Caco-2 (cell line): ENCODE measurements around the gene UST. TPM values are rescaled to one million over a fixed set of nuclear protein-coding genes. Genes with fewer than 3 reads are reported as not detected.
"Not testable (repeated sequence)": the region's sequence is repeated elsewhere in the genome, so short reads cannot be mapped to it uniquely, and the experiment has no call there.

ENCODE experiments used
- BruUV-seq: library from RNA; stranded (reverse); fragments of 400-500 nt; replicated peaks from 2 replicates; lab custom pipeline; 2021; lab: Mats Ljungman, UMichigan
- CTCF ChIA-PET: fragments of 300-600 bp; sonication (Branson Sonifier 250); formaldehyde crosslinking; loops from one replicate; lab custom pipeline; 2022; ENCODE audit warnings: antibody characterized with exemption; lab: Charles Lee
- POLR2A ChIA-PET: fragments of 300-600 bp; sonication (Branson Sonifier 250); formaldehyde crosslinking; loops from one replicate; lab custom pipeline; 2022; ENCODE audit warnings: antibody characterized with exemption; lab: Charles Lee
- DNase-seq, 2 experiments: peaks; one replicate each; pipeline versions ENCODE4 v3.0.0 to v3.0.0-alpha.2; 2020 to 2022
- H3K27me3 ChIP-seq: replicated peaks from 2 replicates; pipeline ENCODE4 v1.6.0; 2011; ENCODE audit warnings: low read length; ENCODE audit not compliant: control insufficient read depth, insufficient read depth
- H3K36me3 ChIP-seq: 2 replicates; pipeline ENCODE4 v1.5.1; 2011; ENCODE audit warnings: low read length; ENCODE audit not compliant: control insufficient read depth, insufficient read depth
- H3K4me1 ChIP-seq: fragments of 250-450 bp; sonication (Bioruptor Pico); 2 replicates; pipeline ENCODE4 v1.5.1; 2020; ENCODE audit warnings: mild to moderate bottlenecking
- H3K4me3 ChIP-seq: 2 replicates; pipeline ENCODE4 v1.5.1; 2011; ENCODE audit warnings: low read depth, mild to moderate bottlenecking, control low read depth, low read length
- H3K9me3 ChIP-seq: fragments of 250-450 bp; sonication (Bioruptor Pico); 2 replicates; pipeline ENCODE4 v1.5.1; 2020; ENCODE audit warnings: mild to moderate bottlenecking, moderate library complexity
- H3K27ac Mint-ChIP-seq: one replicate; pipeline ENCODE4 v1.8.0; 2022; ENCODE audit warnings: mixed read lengths; ENCODE audit not compliant: unreplicated experiment
- H3K27me3 Mint-ChIP-seq: one replicate; pipeline ENCODE4 v1.8.0; 2022; ENCODE audit warnings: mixed read lengths; ENCODE audit not compliant: insufficient read depth, unreplicated experiment
- H3K36me3 Mint-ChIP-seq: one replicate; pipeline ENCODE4 v1.8.0; 2022; ENCODE audit warnings: mild to moderate bottlenecking, mixed read lengths; ENCODE audit not compliant: insufficient read depth, unreplicated experiment
- H3K4me1 Mint-ChIP-seq: one replicate; pipeline ENCODE4 v1.8.0; 2022; ENCODE audit warnings: low read depth, mixed read lengths; ENCODE audit not compliant: unreplicated experiment
- H3K4me3 Mint-ChIP-seq: one replicate; pipeline ENCODE4 v1.8.0; 2022; ENCODE audit warnings: mild to moderate bottlenecking, moderate library complexity, mixed read lengths; ENCODE audit not compliant: unreplicated experiment
- H3K9me3 Mint-ChIP-seq: one replicate; pipeline ENCODE4 v1.8.0; 2022; ENCODE audit warnings: mixed read lengths; ENCODE audit not compliant: unreplicated experiment
- intact Hi-C: fragments of 100-400 bp; cut with micrococcal nuclease; formaldehyde crosslinking; loops from one replicate; pipeline ENCODE4 v1.10.0; 2022; ENCODE audit not compliant: unreplicated experiment
- total RNA-seq: library from RNA; stranded (reverse); gene quantifications from 2 replicates; pipeline ENCODE4 v1.2.3, GENCODE V29; 2022
- TF ChIP-seq, protein P1 (sequence below), 2 experiments: fragments of 200-600 bp in 1 of 2; IDR thresholded peaks; 1 replicate in 1 of 2; 2 replicates in 1 of 2; pipeline versions ENCODE4 v1.5.1 to v1.8.0; 2011 to 2022; ENCODE audit warnings: antibody characterized with exemption in 1 of 2, control low read depth in 1 of 2, inconsistent platforms in 1 of 2, low read depth in 1 of 2, low read length in 1 of 2, mild to moderate bottlenecking in 1 of 2, moderate library complexity in 1 of 2; ENCODE audit not compliant: insufficient read depth in 1 of 2, severe bottlenecking in 1 of 2, unreplicated experiment in 1 of 2

UST gene
- total RNA-seq, 1 experiment from 2014 or later = not detected

DNA sequence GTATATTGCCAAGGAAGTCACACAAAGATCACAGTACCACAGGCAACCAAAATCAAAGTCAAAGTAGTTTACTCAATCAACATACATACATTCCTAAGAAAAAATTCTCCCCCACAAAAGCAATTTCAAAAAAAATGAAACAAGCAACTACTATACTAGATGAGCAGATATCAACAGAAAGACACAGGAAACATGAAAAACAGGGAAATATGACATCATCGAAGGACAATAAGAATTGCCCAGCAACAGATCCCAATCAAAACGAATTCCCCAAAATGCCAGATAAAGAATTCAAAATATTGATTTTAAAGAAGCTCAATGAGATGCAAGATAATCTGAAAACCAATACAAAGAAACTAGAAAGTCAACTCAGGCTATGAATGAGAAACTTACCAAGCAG is 351.0 kb downstream of the UST start:
- H3K27me3 ChIP-seq = no peaks in the 10 kb centered on the region; the same call in 1 of the 2 replicates
- no peak overlapping the region for H3K4me3 Mint-ChIP-seq
- TF ChIP-seq, protein P1, sequence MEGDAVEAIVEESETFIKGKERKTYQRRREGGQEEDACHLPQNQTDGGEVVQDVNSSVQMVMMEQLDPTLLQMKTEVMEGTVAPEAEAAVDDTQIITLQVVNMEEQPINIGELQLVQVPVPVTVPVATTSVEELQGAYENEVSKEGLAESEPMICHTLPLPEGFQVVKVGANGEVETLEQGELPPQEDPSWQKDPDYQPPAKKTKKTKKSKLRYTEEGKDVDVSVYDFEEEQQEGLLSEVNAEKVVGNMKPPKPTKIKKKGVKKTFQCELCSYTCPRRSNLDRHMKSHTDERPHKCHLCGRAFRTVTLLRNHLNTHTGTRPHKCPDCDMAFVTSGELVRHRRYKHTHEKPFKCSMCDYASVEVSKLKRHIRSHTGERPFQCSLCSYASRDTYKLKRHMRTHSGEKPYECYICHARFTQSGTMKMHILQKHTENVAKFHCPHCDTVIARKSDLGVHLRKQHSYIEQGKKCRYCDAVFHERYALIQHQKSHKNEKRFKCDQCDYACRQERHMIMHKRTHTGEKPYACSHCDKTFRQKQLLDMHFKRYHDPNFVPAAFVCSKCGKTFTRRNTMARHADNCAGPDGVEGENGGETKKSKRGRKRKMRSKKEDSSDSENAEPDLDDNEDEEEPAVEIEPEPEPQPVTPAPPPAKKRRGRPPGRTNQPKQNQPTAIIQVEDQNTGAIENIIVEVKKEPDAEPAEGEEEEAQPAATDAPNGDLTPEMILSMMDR (IDR thresholded peaks at IDR 0.05; ENCODE audit: insufficient read depth in 1 of 2, low read depth in 1 of 2, low read length in 1 of 2, severe bottlenecking in 1 of 2, unreplicated experiment in 1 of 2) = no peak
- H3K9me3 ChIP-seq = peaks cover 8% of the 10 kb centered on the region
- DNase-seq = no peak
- no peak overlapping the region for H3K4me3 ChIP-seq
- CTCF ChIA-PET = no interaction called here
- H3K4me1 ChIP-seq = 0 out of 2 replicates have a peak, but pooled peaks cover under 1% of the 10 kb centered on the region
- H3K27me3 Mint-ChIP-seq = no peaks in the 10 kb centered on the region
- BruUV-seq = no TSS peak
- no peaks in the 10 kb centered on the region for H3K36me3 Mint-ChIP-seq
- peaks cover under 1% of the 10 kb centered on the region for H3K4me1 Mint-ChIP-seq
- intact Hi-C loops = no loop called here
- H3K9me3 Mint-ChIP-seq = peaks cover 37% of the 10 kb centered on the region
- POLR2A ChIA-PET = no interaction called here
- H3K27ac Mint-ChIP-seq = no peak overlapping the region
- no peaks in the 10 kb centered on the region for H3K36me3 ChIP-seq

DNA sequence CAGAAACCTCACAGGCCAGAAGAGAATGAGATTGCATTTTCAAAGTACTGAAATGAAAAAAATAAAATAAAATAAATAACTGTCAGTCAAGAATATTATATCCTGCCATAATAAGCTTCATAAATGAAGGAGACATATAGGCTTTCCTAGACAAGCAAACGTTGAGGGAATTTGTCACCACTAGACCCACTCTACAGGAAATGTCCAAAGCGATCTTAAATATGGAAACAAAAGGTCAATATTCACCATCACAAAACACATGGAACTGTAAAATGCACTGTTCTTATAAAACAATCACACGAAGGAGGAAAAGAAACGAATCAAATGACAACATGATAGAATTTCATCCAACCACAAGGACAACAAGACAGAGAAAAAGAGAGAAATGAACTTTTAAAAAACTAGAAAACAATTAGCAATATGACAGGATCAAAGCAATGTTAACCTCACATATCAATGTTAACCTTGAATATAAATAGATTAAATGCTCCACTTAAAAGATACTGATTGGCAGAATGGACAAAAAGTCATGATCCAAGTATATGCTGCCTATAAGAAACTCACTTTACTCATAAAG is 352.0 kb downstream of the UST start:
- Histone ChIP-seq H3K27me3 (no peaks in the 10 kb centered on the region; the same call in 1 of the 2 replicates), H3K4me1 (peaks cover 5% of the 10 kb centered on the region; the same call in 1 of the 2 replicates), H3K4me3 (no peak overlapping the region), H3K36me3 (no peaks in the 10 kb centered on the region), H3K9me3 (peaks cover 8% of the 10 kb centered on the region)
- Mint-ChIP-seq H3K27me3 (no peaks in the 10 kb centered on the region), H3K9me3 (peaks cover 45% of the 10 kb centered on the region), H3K4me3 (no peak overlapping the region), H3K27ac (no peak overlapping the region), H3K36me3 (no peaks in the 10 kb centered on the region), H3K4me1 (peaks cover 8% of the 10 kb centered on the region)
- BruUV-seq = no TSS peak
- CTCF ChIA-PET = no interaction called here
- DNase-seq = no peak
- intact Hi-C loops = no loop called here
- TF ChIP-seq, protein P1 (IDR thresholded peaks at IDR 0.05; ENCODE audit: insufficient read depth in 1 of 2, low read depth in 1 of 2, low read length in 1 of 2, severe bottlenecking in 1 of 2, unreplicated experiment in 1 of 2) = no peak
- POLR2A ChIA-PET = no interaction called here

DNA sequence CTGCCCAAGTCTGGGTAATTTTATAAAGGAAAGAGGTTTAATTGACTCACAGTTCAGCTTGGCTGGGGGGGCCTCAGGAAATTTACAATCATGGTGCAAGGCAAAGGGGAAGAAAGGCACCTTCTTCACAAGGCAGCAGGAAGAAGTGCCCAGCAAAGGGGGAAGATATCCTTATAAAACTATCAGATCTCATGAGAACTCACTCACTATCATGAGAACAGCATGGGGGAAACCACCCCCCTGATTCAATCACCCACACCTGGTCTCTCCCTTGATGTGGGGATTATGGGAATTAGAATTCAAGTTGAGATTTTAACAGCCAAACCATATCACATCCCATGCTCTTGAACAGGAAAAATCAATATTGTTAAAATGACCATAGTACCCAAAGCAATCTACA is 355.5 kb downstream of the UST start:
- H3K27me3 ChIP-seq = no peaks in the 10 kb centered on the region
- ChIA-PET CTCF (no interaction called here), POLR2A (no interaction called here)
- peaks cover 5% of the 10 kb centered on the region; the same call in 1 of the 2 replicates for H3K4me1 ChIP-seq
- H3K4me3 ChIP-seq = no peak overlapping the region
- Mint-ChIP-seq H3K36me3 (no peaks in the 10 kb centered on the region), H3K4me1 (peaks cover 8% of the 10 kb centered on the region), H3K27me3 (no peaks in the 10 kb centered on the region), H3K4me3 (no peak overlapping the region), H3K27ac (no peak overlapping the region), H3K9me3 (peaks cover 44% of the 10 kb centered on the region)
- peaks cover 8% of the 10 kb centered on the region for H3K9me3 ChIP-seq
- no TSS peak for BruUV-seq
- no peaks in the 10 kb centered on the region for H3K36me3 ChIP-seq
- intact Hi-C loops = no loop called here
- no peak for DNase-seq
- TF ChIP-seq, protein P1 (IDR thresholded peaks at IDR 0.05; ENCODE audit: insufficient read depth in 1 of 2, low read depth in 1 of 2, low read length in 1 of 2, severe bottlenecking in 1 of 2, unreplicated experiment in 1 of 2) = no peak

DNA sequence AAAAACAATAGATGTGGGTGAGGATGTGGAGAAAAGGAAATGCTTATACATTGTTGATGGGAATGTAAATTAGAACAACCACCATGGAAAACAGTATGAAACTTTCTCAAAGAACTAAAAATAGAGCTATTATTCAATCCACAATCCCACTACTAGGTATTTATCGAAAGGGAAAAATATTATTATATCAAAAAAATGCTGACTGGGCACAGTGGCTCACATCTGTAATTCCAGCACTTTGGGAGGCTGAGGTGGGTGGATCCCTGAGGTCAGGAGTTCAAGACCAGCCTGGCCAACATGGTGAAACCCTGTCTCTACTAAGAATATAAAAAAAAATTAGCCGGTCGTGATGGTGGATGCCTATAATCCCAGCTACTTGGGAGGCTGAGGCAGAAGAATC is 357.1 kb downstream of the UST start:
- DNase-seq, POLR2A ChIA-PET, BruUV-seq, H3K9me3 ChIP-seq, intact Hi-C loops, H3K36me3 Mint-ChIP-seq, H3K4me3 ChIP-seq, CTCF ChIA-PET, H3K27me3 Mint-ChIP-seq, H3K27ac Mint-ChIP-seq, H3K36me3 ChIP-seq, H3K27me3 ChIP-seq, H3K4me1 Mint-ChIP-seq, H3K4me1 ChIP-seq, H3K4me3 Mint-ChIP-seq: not testable (repeated sequence)
- H3K9me3 Mint-ChIP-seq = peaks cover 28% of the 10 kb centered on the region
